NCI-H2107 (cell line): ENCODE measurements around the gene NTMT1.

Source experiments
- DNase-seq: peaks from one replicate; lab custom pipeline; 2025; lab: John Stamatoyannopoulos, UW

NTMT1 gene

DNA sequence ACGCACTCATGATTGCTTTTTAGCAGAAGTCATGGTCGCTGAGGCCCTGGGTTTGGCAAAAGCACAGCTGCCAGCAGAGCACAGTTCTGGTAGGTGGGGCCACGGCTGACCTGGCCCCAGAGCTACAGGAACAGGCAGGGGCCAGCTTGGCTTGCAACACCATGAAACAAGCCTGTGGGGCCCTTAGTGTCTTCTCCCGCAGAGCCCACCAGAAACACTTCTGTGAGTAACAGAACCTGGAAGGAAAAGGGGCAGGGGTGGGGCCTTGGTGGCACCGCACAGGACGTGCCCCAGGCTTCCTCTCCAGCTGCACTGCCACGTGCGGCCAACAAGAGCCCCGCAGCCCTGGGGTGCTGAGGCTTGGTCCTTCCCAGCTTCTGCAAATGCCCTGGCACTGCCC, 11.1 kb downstream of the NTMT1 start:
- DNase-seq, result no peak

DNA sequence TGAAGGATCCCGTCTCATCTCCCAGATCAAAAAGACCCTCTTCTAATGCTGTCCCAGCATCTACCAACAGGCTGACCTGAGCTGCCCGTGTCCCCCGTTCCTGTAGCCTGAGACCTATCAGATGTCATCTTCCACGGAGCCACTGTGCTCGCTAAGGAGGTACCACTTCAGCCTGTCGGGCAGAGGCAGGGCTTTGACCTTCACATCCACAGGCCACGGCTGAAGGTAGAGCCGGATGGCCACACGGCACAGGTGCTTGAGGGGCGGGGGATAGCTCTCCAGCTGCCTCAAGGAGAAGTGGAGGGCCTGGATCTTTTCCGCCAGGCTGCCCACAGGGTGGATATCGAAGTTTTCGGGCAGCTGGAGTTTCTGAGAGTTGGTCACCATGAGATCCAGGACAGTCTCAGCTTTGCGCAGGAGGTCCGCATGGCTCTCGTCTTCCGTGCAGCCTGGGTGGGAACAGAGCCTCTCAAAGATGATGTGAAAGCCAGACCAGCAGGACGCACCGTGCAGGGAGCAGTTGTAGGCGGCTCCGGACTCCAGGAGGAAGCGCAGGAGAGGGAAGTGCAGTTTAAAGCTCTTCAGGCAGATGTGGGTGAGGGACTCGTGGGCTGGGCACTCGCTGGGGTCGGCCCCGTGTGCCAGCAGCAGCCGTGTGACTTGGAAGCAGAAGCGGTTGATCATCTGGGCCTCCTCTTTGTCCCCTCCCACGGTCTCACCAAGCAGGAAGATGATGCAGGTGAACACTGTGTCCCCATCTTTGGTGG, 11.9 kb downstream of the NTMT1 start:
- DNase-seq, result no peak

DNA sequence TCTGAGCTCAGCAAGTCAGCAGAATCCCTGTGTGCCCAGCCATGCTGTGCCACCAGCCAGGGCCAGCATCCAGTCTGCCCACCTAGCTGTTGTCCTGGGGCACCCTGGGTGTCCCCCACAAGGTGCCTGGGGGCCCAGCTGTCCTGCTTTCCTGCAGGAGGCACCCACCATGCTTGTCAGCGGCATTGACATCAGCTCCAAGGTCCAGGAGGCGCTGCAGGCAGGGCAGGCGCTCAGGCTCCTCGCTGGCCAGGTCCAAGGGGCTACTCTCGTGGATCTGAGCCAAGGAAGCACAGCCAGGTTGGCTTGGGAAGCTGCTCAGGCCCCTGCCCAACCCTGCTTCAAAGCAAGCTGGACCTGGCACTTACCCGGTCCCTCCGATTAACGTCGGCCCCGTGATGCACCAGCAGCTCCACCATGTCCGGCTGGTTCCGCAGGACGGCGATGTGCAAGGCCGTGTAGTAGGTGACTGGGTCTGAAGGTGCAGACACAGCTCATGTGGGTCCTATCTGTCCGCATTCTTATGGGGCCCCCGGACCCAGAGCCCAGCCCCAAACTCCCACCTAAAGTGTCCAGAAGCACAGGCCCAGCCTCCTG, 13.2 kb downstream of the NTMT1 start:
- no peak for DNase-seq

DNA sequence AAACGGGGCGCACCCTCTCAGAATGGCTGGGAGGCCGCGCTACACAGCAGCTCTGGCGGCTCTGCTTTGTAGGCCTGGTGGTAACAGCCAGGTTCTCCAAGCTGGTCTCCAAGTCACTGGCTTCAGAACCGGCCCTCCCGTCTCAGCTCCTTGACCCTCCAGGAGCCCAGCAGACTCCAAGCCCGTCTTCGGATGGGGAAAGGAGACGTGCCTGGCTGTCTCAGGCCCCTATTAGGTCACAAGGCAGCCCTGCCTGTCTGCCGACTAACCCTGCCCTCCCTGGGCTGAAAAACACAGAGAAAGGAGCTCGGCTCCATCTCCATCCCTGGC, 13.8 kb downstream of the NTMT1 start:
- no peak for DNase-seq

DNA sequence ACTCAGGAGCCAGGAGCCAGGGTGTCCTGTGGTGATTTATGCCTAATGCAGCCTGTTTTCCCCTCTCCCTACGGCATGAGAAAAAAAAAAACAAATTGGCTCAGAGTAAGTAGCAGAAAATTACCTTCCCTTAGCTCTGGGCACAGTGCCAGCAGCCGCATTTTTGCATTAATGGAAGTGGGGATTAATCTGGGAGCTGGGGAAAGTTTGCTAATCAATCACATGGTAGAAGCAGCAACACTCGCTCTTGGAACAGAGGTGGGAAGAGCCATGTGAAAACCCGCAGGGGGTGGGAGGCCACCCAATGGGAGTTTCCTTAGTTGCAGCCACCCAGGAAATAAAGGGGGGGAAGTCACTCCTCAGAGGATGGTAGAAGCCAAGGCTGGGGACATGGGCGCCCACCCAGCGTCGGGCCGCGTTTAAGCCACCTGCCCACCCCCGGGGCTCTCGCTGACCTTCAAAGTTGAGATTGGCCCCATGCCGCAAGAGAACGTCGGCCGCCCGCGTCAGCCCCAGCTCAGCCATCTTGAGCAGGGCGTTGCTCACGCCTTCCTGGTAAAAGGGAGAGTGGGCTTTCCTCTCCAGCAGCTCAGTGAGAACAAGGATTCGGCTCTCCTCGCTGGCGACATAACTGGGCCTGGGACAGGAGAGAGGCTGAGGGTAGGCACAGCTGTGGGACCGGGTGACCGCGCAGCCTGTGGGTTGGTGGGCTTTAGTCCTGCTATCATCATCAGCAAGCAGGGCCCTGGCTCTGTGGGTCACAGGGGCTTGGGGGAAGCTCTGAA, 14.3 kb downstream of the NTMT1 start:
- DNase-seq, result peak; percentile 57

DNA sequence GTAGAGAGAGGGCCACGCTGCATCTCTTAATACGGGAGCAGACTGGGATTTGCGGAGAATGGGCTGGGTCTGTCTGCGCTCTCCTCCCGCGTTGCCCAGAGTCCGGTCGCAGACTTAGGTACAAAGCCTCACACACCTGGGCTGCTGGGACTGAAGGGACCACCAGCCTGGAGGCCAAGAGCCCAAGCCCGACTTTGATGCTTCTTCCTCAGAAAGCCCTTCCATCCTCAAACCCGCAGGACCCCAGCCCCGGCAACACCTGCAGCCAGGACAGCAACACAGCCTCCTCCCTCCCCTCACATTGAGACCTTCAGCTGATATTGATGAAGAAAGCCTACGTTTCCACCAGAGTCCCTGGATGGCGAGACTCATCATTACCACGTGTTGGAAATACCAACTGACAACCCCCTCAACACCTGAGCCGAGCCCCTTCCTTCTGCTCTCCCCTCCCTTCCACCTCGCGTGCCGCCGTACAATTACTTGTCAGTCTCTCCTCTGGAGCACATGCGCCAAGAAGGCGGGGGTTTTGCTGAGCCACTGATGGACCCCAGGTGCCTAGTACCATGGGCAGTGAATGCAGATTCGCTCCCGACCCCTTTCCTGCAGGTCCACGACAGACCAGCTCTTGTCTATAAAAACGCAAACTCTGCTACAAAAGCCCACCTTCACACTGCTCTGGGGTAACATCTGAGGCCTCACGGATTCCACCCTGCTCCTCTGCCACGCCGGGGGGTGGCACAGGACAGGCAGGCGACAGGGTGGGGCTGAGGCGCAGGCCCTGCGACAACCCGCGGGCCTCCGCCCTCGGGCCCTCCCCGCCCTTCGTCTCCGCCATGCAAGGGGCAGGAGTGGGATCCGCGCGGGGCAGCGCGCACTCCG, 15.1 kb downstream of the NTMT1 start:
- no peak for DNase-seq

DNA sequence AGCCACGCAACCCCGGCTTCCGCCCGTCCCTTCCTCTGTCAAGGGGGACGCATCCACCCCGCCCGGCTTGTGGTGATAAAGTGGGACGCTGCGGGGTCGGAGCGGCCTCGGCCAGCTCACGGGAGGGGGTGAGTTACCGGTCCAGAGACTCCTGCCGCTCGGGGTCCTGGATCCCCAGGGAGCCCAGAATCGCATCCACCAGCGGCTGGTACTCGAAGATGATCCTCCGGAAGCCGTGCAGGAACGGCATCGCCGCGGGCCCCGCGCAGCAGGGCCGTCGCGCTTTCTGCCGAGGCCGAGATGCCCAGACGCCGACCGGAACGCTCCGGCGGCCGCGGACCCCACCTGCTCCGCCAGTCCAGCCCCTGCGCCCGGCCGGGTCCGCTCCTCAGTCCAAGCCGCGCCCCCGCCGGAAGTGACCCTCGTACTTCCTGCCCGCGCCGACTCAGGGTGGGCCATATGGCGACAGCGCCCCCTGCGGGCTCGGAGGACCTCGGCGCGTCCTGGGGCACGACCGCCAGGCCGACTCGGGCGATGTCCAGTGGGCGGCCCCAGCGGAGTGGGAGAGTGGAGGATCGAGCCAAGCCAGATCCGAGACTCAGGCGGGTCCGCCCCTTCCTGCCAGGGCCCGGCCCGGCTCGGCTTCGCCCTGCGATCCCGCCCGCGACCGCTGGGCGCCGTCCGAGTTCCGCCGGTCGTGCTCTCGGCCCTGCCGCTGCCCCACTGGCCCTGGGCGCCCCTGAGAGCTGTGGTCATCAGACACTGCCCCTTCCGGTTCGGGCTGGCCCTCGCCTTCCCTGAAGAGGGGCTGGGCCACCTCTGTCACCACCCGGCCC, 16.0 kb downstream of the NTMT1 start, which contains the start of gene ASB6:
Gene ASB6, minus strand, starts transcription at position 402 of the 836 bp plus-strand sequence. Its CDS starts 152 bp downstream, at position 250.
- DNase-seq, result peak; percentile 76

DNA sequence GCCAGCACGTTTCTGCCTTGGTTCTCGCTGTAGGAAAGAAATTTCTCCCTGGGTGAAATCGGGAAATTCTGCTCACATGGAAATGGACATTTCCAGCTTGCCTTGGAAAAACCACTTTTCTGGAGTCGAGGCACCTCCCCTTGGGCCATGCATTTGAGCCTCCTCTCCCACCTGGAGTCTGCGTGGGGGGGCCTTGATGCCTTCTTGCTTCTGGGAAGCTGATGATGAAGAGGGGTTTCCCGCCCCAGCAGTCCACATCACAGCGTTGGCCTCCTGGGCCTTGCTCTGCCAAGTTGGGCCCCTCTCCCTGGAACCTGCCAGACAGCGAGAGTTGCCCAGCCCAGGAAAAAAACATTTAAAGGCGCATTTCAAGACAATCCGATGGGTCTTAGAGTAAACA, 17.7 kb downstream of the NTMT1 start:
- no peak for DNase-seq

DNA sequence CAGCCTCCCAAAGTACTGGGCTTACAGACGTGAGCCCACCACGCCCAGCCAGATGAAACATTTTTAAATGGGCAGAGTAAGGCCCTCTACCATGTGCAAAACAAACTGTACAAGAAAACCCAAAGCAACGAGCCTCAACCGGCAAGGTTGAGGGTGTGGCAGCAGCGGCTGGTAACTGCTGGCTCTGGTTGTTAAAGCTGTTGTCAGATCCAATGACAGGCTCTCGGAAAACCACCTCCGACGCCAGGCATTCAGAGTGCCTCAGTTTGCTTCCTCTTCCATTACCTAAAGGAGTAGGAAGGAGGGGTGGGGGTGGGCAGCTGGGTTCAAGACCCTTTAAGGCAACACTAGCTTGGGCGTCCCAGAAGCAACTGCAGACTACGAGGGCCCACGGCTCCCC, 18.4 kb downstream of the NTMT1 start:
- DNase-seq, result no peak

DNA sequence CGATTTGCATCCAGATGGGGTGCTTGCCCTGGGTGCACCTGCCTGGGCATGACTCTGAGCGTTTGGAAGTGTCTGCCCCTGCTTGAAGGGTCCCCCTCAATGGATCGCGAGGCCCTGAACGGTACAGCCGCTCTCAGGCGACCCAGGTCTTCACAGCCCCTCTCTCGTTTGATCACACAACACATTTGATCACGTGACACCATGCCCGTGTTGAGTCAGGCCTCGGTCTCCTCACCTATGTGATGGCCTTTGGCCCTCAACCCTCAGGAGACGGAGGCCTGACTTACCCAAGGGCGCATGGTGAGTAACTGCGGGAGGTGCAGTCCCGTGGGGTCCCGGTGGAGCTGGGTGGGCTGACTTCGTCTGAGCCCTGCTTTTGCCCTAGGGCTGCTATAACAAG, 18.9 kb downstream of the NTMT1 start:
- no peak for DNase-seq

DNA sequence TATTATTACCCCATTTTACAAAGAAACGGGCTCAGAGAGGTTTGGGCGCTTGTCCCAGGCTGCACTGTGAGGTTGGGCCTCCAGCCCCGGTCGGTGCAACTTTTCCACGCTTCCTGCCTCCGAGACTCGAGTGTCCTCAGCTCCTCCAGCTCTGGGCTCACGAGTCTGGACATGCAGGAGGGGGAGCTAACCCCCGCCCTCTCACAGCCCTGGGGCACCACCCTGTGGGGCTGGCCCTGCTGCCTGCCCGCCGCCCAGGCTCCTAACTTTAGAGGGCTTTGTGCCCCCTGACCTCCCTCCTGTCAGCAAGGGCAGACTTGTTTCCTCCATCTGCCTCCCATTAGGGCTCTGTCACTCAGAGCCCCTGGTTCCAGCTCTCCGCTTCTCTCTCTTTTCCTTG, 20.3 kb downstream of the NTMT1 start:
- DNase-seq, result no peak

DNA sequence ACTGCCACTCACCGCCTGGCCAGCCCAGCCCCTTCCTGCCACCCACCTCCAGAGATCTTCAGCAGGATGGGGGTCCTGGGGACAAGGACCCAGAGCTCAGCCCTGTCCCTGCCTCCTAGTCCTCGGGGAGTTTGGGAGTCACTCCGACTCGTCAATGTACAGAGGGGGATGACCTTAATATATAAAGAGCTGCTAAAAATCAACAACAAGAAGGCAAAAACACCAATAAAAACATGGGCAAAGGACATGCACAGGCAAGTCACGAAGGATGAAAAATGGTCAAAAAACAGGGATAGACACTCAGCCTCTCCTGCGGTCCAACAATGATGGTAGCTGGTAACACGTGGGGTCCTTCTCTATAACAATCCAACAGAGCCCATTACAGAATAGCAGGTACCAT, 20.7 kb downstream of the NTMT1 start:
- DNase-seq, result no peak

DNA sequence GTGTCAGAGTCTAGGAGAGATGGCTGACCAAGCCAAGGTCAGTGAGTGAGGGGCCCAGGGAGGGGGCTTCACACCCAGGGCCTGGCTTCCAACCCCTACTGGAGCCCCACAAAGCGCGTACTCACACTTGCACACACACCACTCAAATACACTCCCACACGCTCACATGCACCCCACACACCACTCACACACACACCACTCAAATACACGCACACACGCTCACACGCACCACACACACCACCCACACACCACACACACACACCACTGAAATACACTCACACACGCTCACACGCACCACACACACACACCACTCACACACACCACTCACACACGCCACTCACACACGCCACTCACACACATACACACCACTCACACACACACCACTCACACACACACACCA, 21.7 kb downstream of the NTMT1 start:
- DNase-seq, result no peak

DNA sequence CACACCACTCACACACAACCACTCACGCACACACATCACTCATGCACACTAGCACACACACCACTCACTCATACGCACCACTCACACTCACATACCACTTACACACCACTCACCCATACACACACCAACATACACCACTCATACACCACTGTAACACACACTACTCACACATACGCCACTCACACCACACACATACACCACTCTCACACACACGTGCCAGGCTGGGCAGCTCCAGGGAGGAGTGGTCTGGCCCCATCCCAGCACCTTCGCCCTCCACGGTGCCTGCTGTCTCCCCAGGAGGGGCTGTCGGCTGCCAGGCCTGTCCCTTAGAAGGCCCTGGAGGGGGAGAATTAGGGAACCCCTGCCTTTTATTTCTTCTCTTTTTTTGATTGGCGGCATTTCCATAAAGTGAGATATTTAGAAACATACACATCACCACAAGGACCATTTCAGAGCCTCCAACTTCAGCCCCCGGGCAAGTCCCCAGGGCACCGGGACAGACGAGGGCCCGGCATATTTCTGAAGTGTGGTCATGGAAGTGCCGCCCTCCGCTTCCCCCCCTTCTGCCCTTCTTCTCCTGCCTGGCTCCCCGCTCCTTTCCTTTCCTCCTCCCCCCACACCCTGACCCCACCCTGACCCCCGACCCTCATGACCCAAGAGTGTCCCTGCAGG, 22.3 kb downstream of the NTMT1 start:
- DNase-seq, result no peak

DNA sequence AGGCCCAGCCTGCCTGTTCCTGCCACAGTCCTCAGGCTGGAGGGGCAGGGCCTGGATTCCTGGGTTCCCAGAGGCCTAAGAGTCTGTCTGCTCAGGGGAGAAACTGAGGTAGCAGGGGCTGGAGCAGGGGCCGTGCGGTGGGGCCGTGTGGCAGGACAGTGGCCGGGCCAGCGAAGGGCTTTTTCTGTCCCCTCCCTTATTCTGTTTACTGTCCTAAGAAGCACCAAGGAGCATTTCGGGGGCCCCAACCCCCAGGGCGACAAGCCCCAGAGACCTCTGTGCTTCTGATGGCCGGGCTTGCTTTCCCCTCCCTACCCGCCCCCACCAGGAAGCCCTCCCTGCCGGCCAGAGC, 22.8 kb downstream of the NTMT1 start:
- DNase-seq, result no peak

DNA sequence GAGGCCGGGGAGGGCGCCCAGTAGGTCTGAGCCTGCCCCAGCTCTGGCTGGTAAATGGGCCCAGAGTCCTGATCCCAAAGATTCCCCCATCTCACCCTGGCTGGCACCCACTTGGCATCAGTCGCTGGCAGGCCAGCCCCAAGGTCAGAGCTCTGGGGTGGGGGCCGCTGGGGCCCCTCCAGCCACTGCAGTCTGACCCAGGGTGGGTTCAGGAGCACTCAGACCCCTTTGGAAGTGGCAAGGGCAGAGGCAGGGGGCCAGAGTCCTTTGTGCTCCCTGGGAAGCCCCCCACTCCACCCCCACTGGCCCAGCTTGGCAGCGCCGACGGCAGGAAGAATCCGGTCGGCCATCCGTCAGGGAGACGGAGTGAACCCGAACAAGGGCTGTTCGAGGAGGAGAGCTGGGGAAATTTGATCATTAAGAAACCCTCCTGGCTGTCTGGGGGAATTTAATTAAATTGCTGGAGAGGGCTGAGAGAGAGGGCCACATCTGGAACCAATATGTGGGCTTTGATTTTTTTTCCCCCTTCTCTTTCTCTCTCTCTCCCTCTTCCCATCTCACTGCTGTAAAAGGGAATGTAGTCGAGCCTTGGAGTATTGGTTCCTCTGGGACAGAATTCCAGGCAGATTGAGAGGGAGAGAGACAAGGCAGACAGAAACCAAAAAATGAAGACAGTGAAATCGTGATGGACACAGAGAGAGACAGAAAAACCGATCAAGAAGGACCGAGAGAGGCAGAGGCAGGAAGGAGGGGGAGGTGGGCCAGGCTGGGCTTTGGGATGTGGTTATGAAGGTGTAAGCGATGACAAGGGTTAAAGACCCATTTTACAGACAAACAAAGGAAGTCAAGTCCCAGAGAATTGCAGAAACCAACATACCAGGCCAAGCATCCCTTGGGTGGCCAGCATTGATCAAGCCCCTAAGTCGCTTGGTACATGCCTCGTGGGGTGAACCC, 24.0 kb downstream of the NTMT1 start:
- DNase-seq, result no peak

DNA sequence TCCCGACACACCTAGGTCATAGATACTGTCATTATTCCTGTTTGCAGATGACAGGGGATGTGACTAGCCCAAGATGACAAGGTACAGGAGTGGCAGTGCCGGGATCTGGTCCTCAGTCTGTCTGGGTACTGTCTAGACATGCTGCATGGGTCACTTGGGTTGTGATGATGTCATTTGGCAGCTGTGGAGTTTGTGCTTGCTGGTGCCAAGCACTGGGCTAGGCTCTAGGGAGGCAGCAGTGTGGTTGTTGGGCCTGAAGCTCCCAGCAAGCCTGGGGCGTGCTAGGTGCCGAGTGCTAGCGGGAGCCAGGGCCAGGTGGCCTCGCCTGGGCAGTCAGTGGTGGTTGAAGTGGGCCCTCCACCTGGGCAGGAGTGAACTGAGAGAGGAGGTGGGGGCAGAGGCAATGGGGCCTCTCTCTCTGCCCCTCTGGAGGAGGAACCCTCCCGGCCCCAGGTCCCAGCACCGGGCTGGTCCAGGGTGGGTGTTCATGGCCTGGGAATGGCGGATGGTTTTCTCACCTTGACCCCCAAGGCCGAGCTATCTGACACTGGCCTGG, 24.8 kb downstream of the NTMT1 start:
- no peak for DNase-seq

DNA sequence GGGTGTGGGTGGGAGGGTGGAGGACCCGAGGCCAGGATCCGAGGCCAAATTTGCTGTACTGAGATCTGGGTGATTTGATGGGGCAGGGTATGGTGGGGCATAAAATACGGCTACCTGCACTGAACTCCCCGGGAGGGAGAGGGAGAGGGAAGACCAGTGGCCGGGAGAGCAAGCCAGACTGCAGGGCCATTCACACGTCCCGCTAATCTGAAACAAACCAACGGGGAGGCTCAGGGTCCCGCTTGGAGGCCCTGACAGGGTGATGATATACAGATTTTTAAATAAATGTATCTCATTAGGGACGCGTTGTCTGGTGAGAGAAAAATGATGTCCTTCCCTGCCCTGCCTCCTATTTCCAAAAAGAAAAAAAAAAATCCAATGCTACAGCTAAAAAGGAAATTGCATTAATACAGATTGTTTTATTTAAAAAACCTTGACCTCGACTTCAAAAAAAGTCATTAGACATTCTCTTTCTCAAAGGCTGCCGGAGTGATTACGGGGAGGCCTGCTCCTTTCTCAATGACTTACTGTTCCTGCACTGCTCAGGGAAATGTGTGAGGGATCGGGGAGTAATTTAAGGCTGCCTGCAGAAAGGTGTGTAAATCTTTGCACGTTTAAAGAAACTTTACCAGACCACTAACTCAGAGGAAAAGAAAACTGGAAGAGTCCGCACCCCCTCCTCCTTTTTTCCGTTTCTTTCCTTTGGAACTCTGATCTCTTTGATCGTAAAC, 28.0 kb downstream of the NTMT1 start:
- no peak for DNase-seq
